IMR-90 (cell line): ENCODE data around the gene ADGRA1. TPM values are rescaled to one million over a fixed set of nuclear protein-coding genes. Genes with fewer than 3 reads are reported as not detected.

ENCODE experiments used
- ATAC-seq: fragments of 200-7000 bp; cut with Tn5 transposase; 2 replicates; pipeline ENCODE4 v1.9.1; 2020; ENCODE audit warnings: low read depth, mild to moderate bottlenecking, moderate library complexity
- BruUV-seq: library from RNA; stranded (reverse); fragments of 400-500 nt; replicated peaks from 2 replicates; lab custom pipeline; 2021; lab: Mats Ljungman, UMichigan
- CTCF ChIA-PET: fragments of 300-600 bp; formaldehyde crosslinking; extraction: SDS; loops from one replicate; lab custom pipeline; 2021; ENCODE audit warnings: antibody characterized with exemption; lab: Yijun Ruan, JAX
- POLR2A ChIA-PET: fragments of 300-600 bp; sonication (Branson Sonifier 250); formaldehyde crosslinking; loops from one replicate; lab custom pipeline; 2022; ENCODE audit warnings: antibody characterized with exemption; ENCODE audit not compliant: unreplicated experiment; lab: Charles Lee
- DNase-seq: peaks from one replicate; pipeline ENCODE4 v3.0.0; 2013
- H2AFZ ChIP-seq: replicated peaks from 2 replicates; pipeline ENCODE3; 2013; ENCODE audit warnings: low read length, mild to moderate bottlenecking; ENCODE audit not compliant: poor library complexity
- H2AK5ac ChIP-seq: 2 replicates; pipeline ENCODE4 v1.6.1; 2013; ENCODE audit warnings: low read depth, low read length, inconsistent platforms
- H2AK9ac ChIP-seq: replicated peaks from 2 replicates; pipeline ENCODE3; 2013; ENCODE audit warnings: mild to moderate bottlenecking, low read depth, low read length, moderate library complexity; ENCODE audit not compliant: poor library complexity
- H2BK120ac ChIP-seq: 2 replicates; pipeline ENCODE4 v1.6.1; 2013; ENCODE audit warnings: low read depth, low read length, inconsistent platforms
- H2BK15ac ChIP-seq: 3 replicates; pipeline ENCODE4 v1.6.1; 2013; ENCODE audit warnings: low read depth, low read length, inconsistent platforms
- H2BK20ac ChIP-seq: 2 replicates; pipeline ENCODE4 v1.6.1; 2013; ENCODE audit warnings: low read depth, mild to moderate bottlenecking, inconsistent platforms, low read length, moderate library complexity
- H2BK5ac ChIP-seq: 2 replicates; pipeline ENCODE4 v1.6.1; 2013; ENCODE audit warnings: mild to moderate bottlenecking, low read depth, low read length, inconsistent platforms; ENCODE audit not compliant: poor library complexity, severe bottlenecking
- H3K14ac ChIP-seq: replicated peaks from 2 replicates; pipeline ENCODE4 v1.6.1; 2013; ENCODE audit warnings: low read depth, low read length, inconsistent platforms
- H3K18ac ChIP-seq: 2 replicates; pipeline ENCODE4 v1.6.1; 2013; ENCODE audit warnings: low read depth, low read length, control low read depth
- H3K23ac ChIP-seq: 2 replicates; pipeline ENCODE4 v1.6.1; 2013; ENCODE audit warnings: low read depth, low read length, inconsistent platforms
- H3K27ac ChIP-seq: 2 replicates; pipeline ENCODE4 v1.5.1; 2013; ENCODE audit warnings: mild to moderate bottlenecking, control low read depth, low read length; ENCODE audit not compliant: insufficient read depth
- H3K27me3 ChIP-seq: 2 replicates; pipeline ENCODE4 v1.6.1; 2013; ENCODE audit warnings: low read length; ENCODE audit not compliant: control insufficient read depth, insufficient read depth
- H3K36me3 ChIP-seq: 2 replicates; pipeline ENCODE4 v1.6.1; 2013; ENCODE audit warnings: low read length, mixed read lengths; ENCODE audit not compliant: control insufficient read depth, insufficient read depth
- H3K4ac ChIP-seq: 2 replicates; pipeline ENCODE4 v1.6.1; 2013; ENCODE audit warnings: low read depth, low read length, inconsistent platforms
- H3K4me1 ChIP-seq: 2 replicates; pipeline ENCODE4 v1.6.1; 2013; ENCODE audit warnings: low read length, mixed read lengths; ENCODE audit not compliant: control insufficient read depth, insufficient read depth
- H3K4me2 ChIP-seq: 2 replicates; pipeline ENCODE4 v1.6.1; 2013; ENCODE audit warnings: low read depth, mild to moderate bottlenecking, control low read depth, low read length, moderate library complexity
- H3K4me3 ChIP-seq: 2 replicates; pipeline ENCODE4 v1.5.1; 2013; ENCODE audit warnings: low read depth, mild to moderate bottlenecking, control low read depth, low read length, moderate library complexity; ENCODE audit not compliant: insufficient read depth
- H3K56ac ChIP-seq: 2 replicates; pipeline ENCODE4 v1.6.1; 2013; ENCODE audit warnings: low read length, inconsistent platforms; ENCODE audit not compliant: insufficient read depth; ENCODE audit errors: extremely low read depth
- H3K79me1 ChIP-seq, 2 experiments: 2 replicates each; pipeline ENCODE4 v1.6.1; 2013; ENCODE audit warnings: low read length in 2 of 2, inconsistent platforms in 1 of 2, low read depth in 1 of 2
- H3K9ac ChIP-seq: 2 replicates; pipeline ENCODE4 v1.6.1; 2013; ENCODE audit warnings: low read depth, low read length, control low read depth
- H3K9me1 ChIP-seq: 2 replicates; pipeline ENCODE4 v1.6.1; 2013; ENCODE audit warnings: low read length, inconsistent platforms; ENCODE audit not compliant: insufficient read depth
- H3K9me3 ChIP-seq: 2 replicates; pipeline ENCODE4 v1.6.1; 2013; ENCODE audit warnings: low read length; ENCODE audit not compliant: control insufficient read depth, insufficient read depth
- H4K20me1 ChIP-seq: 2 replicates; pipeline ENCODE4 v1.6.1; 2013; ENCODE audit warnings: low read length, inconsistent platforms; ENCODE audit not compliant: insufficient read depth
- H4K5ac ChIP-seq: 2 replicates; pipeline ENCODE4 v1.6.1; 2013; ENCODE audit warnings: mild to moderate bottlenecking, low read depth, low read length, control low read depth
- H4K8ac ChIP-seq, 2 experiments: 2 replicates each; pipeline ENCODE4 v1.6.1; 2013; ENCODE audit warnings: low read depth in 2 of 2, low read length in 2 of 2, control low read depth in 1 of 2, inconsistent platforms in 1 of 2
- H4K91ac ChIP-seq: 2 replicates; pipeline ENCODE4 v1.6.1; 2013; ENCODE audit warnings: low read depth, low read length, inconsistent platforms; ENCODE audit not compliant: insufficient read depth
- BHLHE40 ChIP-seq: fragments of 150-350 bp; IDR thresholded peaks from 2 replicates; pipeline ENCODE4 v1.6.1; 2016; ENCODE audit warnings: mild to moderate bottlenecking, low read depth, low read length
- FOS ChIP-seq: fragments of 150-350 bp; IDR thresholded peaks from 2 replicates; pipeline ENCODE4 v1.6.1; 2016; ENCODE audit warnings: low read depth, low read length
- MAFK ChIP-seq: IDR thresholded peaks from 2 replicates; pipeline ENCODE4 v1.6.1; 2012; ENCODE audit warnings: low read depth, low read length, improper control_type of control experiment
- MAZ ChIP-seq: IDR thresholded peaks from 2 replicates; pipeline ENCODE4 v1.6.1; 2012; ENCODE audit warnings: low read depth, mild to moderate bottlenecking, low read length, improper control_type of control experiment, moderate library complexity, borderline replicate concordance
- MXI1 ChIP-seq: IDR thresholded peaks from 2 replicates; pipeline ENCODE4 v1.6.1; 2012; ENCODE audit warnings: low read depth, mild to moderate bottlenecking, low read length, moderate library complexity, borderline replicate concordance
- POLR2A ChIP-seq: IDR thresholded peaks from 2 replicates; pipeline ENCODE4 v1.6.1; 2012; ENCODE audit warnings: mild to moderate bottlenecking, low read depth, low read length
- RAD21 ChIP-seq: IDR thresholded peaks from 2 replicates; pipeline ENCODE4 v1.6.1; 2012; ENCODE audit warnings: low read length, improper control_type of control experiment
- RCOR1 ChIP-seq: IDR thresholded peaks from 2 replicates; pipeline ENCODE4 v1.6.1; 2012; ENCODE audit warnings: mild to moderate bottlenecking, low read length, improper control_type of control experiment; ENCODE audit not compliant: insufficient replicate concordance
- SMC3 ChIP-seq: fragments of 150-350 bp; IDR thresholded peaks from 2 replicates; pipeline ENCODE4 v1.6.1; 2016; ENCODE audit warnings: low read depth, mild to moderate bottlenecking, antibody characterized with exemption, low read length, moderate library complexity
- WGBS, 2 experiments: methylation state at CpG; one replicate each; pipeline versions ENCODE4 v1.1.5 to v1.1.7; 2013; ENCODE audit warnings: missing lambda C conversion rate in 2 of 2; ENCODE audit not compliant: insufficient read length in 1 of 2; ENCODE audit errors: extremely low coverage in 2 of 2; 5-methylcytosine and 5-hydroxymethylcytosine counted together
- dilution Hi-C: fragments of 300-500 bp; cut with HindIII; formaldehyde crosslinking; loops from one replicate; pipeline ENCODE4 v1.14.3; 2018; ENCODE audit warnings: low sequenced_read_pairs; ENCODE audit not compliant: unreplicated experiment
- in situ Hi-C: fragments of 300-500 bp; cut with MboI; formaldehyde crosslinking; loops from 3 replicates; pipeline ENCODE4 v1.14.3; 2019; ENCODE audit warnings: low sequenced_read_pairs, inconsistent platforms, mixed read lengths
- intact Hi-C: fragments of 100-400 bp; cut with micrococcal nuclease; formaldehyde crosslinking; loops from 2 replicates; pipeline ENCODE4 v1.10.0; 2022
- polyA plus RNA-seq, 3 experiments: library from polyadenylated mRNA; depleted of rRNA; stranded (reverse); fragments of >200 nt; gene quantifications; 2 replicates each; pipeline ENCODE4 v1.2.3, GENCODE V29; 2012; ENCODE audit warnings: low replicate concordance in 1 of 3
- total RNA-seq: library from RNA; depleted of rRNA; stranded (reverse); fragments of >200 nt; gene quantifications from 2 replicates; pipeline ENCODE4 v1.2.3, GENCODE V29; 2012
- TF ChIP-seq, protein P1 (sequence below): fragments of 150-350 bp; IDR thresholded peaks from 2 replicates; pipeline ENCODE4 v1.6.1; 2017; ENCODE audit warnings: mild to moderate bottlenecking, antibody characterized with exemption, low read length, low read depth
- TF ChIP-seq, protein P2 (sequence below): fragments of 150-350 bp; IDR thresholded peaks from 2 replicates; pipeline ENCODE4 v1.6.1; 2016; ENCODE audit warnings: low read depth, mild to moderate bottlenecking, low read length, moderate library complexity, borderline replicate concordance

Gene ADGRA1
- total and polyA plus RNA-seq, 2 of the 4 experiments (the other 2 are of a cell fraction), result not detected

DNA sequence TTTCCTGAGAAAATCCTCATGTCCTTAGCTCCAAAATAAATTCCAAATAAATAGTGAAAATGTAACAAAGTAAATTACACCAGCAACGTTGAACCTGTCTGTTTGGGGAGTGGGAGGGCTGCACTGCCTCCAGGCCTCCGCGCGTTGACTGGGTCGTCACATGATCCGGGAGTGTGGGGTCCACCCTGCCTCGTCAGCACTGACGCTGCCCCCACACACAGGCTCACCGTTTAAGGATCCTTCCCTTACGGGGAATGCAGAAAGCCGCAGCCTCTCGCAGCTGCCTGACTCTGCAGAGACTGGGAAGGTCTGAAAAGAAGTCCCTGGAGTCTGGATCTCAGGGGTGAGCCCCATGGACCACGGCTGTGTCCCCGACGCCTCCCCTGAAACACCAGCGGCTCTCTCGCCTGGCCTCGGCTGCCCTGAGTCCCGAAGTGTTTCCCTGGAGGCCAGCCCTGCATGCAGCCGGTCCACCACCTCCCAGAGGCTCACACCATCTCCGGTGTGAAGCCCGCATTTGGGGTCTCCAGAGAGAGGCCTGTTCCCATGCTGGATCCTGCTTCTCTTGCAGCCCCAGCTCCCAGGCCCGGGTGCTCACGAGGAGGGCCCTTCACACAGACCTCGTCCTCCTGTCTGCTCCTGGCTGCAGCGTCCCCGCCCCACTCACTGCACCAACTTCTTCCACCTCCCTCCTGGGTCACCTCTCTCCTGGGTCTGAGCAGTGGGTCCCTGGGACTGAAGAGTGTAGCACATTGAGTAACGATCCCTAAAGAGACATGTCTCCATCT lies 49.5 kb upstream of the ADGRA1 start:
- Histone ChIP-seq H3K27me3 (peaks cover 26% of the 10 kb centered on the region), H2BK15ac (no peak overlapping the region), H3K4me2 (no peak overlapping the region), H3K79me1 (no peaks in the 10 kb centered on the region), H2AK5ac (no peak overlapping the region), H2BK20ac (no peak overlapping the region), H4K91ac (no peak overlapping the region), H4K8ac (no peak overlapping the region), H3K36me3 (no peaks in the 10 kb centered on the region), H3K27ac (no peak overlapping the region), H3K23ac (no peak overlapping the region), H3K9ac (no peak overlapping the region), H4K5ac (no peak overlapping the region), H2AK9ac (no peak overlapping the region), H3K9me3 (no peaks in the 10 kb centered on the region), H3K4me1 (no peaks in the 10 kb centered on the region), H2BK120ac (no peak overlapping the region), H3K56ac (no peak overlapping the region), H3K9me1 (no peaks in the 10 kb centered on the region), H3K18ac (no peak overlapping the region), H3K14ac (no peak overlapping the region), H3K4me3 (no peak overlapping the region), H2BK5ac (no peak overlapping the region), H3K4ac (no peak overlapping the region), H4K20me1 (no peaks in the 10 kb centered on the region; the same call in 1 of the 2 replicates), H2AFZ (no peak overlapping the region)
- 72% methylated on average over 16 of the region's 28 CpGs; no CpG with 5 or more reads in 1 of the 2 experiments for WGBS, 2 experiments
- DNase-seq (no peak), ATAC-seq (no peak)
- intact Hi-C loops (no loop called here), dilution Hi-C loops (no loop called here), in situ Hi-C loops (no loop called here)
- CTCF ChIA-PET, result interaction anchor here (0.7 kb wide), 1 partner anchor 8 kb away, joined by 4 read pairs; no protein-coding TSS in a partner anchor
- POLR2A ChIA-PET, result interaction anchor here (0.7 kb wide), 1 partner anchor 77 kb away, joined by 3 read pairs; no protein-coding TSS in a partner anchor
- TF ChIP-seq, protein P1, sequence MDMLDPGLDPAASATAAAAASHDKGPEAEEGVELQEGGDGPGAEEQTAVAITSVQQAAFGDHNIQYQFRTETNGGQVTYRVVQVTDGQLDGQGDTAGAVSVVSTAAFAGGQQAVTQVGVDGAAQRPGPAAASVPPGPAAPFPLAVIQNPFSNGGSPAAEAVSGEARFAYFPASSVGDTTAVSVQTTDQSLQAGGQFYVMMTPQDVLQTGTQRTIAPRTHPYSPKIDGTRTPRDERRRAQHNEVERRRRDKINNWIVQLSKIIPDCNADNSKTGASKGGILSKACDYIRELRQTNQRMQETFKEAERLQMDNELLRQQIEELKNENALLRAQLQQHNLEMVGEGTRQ, result no peak
- TF ChIP-seq MAFK (no peak), MXI1 (no peak), RAD21 (no peak), BHLHE40 (no peak), RCOR1 (no peak), FOS (no peak), SMC3 (no peak), POLR2A (no peak), MAZ (no peak)
- TF ChIP-seq, protein P2, sequence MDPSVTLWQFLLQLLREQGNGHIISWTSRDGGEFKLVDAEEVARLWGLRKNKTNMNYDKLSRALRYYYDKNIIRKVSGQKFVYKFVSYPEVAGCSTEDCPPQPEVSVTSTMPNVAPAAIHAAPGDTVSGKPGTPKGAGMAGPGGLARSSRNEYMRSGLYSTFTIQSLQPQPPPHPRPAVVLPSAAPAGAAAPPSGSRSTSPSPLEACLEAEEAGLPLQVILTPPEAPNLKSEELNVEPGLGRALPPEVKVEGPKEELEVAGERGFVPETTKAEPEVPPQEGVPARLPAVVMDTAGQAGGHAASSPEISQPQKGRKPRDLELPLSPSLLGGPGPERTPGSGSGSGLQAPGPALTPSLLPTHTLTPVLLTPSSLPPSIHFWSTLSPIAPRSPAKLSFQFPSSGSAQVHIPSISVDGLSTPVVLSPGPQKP, result no peak
- BruUV-seq, result no TSS peak
